HG02970 (cell line): ENCODE measurements around the gene ZDHHC20.

ENCODE experiments used
- ATAC-seq: cut with Tn5 transposase; IDR thresholded peaks from one replicate; pipeline ENCODE4 v1.9.1; 2021; ENCODE audit warnings: mild to moderate bottlenecking, moderate library complexity, moderate number of reproducible peaks; ENCODE audit not compliant: unreplicated experiment, low FRiP score

Gene ZDHHC20

DNA sequence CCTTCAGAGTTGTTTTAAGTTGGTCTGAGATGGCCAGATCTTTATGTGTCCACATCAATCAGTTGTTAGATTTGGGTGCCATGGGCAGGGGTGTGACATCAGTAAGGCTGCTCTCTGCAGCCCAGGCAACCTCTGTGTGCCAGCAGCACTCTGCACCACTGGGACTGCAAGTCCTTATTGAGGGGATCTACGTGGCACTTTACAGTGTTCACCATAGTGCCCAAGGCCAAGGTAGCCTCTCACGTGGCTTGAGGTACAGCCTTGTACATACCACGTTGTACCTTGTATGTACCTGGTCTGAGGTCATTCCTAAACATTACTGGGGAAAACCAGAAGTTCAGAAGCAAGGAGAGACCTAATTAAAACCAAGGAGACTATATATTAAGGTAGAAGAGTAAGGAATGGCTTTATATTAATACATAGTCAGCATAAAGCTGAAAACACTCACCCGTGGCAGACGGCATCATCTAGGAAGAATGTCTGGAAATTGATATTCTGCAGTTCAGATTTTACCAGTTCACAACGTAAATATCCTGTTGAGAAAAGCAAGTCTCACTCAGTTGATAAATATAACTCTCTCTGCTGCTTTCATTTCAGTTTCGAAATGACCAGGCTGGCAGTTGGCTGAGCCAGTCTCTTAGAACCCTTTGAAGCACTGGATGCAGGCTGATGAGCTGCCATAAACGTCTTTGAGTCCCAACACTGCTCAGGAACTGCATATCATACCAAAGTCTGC, 128.8 kb downstream of the ZDHHC20 start:
- ATAC-seq, result no peak

- ATAC-seq, result no peak
These were observed 130.1 kb downstream of the ZDHHC20 start for GRCh38 chr13:21328836-21329477.

DNA sequence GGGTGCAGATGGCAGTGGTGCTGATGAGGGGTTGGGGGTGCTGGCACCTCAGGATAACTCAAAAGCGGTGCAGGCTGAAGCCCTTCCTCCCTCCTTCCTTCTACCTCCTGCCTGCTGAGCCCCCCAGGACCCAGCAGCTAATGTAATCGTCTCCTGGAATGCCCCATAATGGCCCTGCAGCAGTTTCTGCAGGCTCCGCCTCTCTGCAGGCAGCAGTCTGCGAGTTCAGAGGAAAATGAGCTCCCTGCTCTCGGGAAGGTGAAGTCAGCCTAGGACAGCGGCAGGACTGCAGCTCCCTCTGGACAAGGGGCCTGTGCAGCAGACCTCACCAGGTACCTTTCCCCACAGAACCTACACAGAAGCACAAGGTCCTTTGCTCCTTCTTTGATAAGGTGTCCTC, 130.9 kb downstream of the ZDHHC20 start:
- no peak for ATAC-seq

- no peak for ATAC-seq
These were observed 132.7 kb downstream of the ZDHHC20 start for GRCh38 chr13:21326155-21327031.

GRCh38 chr13:21324803-21325202, 134.3 kb downstream of the ZDHHC20 start:
- no peak for ATAC-seq

- no peak for ATAC-seq
These were observed 136.1 kb downstream of the ZDHHC20 start for GRCh38 chr13:21322988-21323387.
